Epithelial cell of esophagus (primary cell): ENCODE measurements around the gene CLIC5.

Source experiments
- DNase-seq: peaks from one replicate; pipeline ENCODE4 v3.0.0; 2010; ENCODE audit warnings: low read depth
- H3K4me3 ChIP-seq: 2 replicates; pipeline ENCODE4 v1.5.1; 2011; ENCODE audit warnings: mild to moderate bottlenecking, low read length, control low read depth
- TF ChIP-seq, protein P1 (sequence below): IDR thresholded peaks from 2 replicates; pipeline ENCODE4 v1.5.1; 2011; ENCODE audit warnings: low read depth, mild to moderate bottlenecking, low read length, control low read depth, inconsistent platforms; ENCODE audit not compliant: insufficient read depth; ENCODE audit errors: missing control alignments

CLIC5 gene

DNA sequence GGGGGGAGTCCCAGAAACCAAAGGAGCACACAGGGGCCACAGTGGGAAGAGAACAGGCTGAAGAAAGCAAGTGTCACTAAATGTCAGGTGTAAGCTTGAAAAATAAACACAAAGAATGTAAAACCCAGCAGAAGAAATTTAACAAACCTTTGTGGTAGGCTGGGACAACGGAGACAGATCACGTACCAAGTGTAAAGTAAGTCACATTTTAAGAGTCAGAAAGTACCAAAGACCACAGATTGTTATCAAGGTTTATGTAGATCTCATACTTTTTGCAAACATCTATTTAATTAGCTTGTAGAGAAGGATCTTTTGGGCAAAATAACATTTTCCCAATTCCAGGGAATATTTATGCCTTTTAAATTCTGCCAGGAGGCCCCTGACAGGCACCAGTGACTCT, 1.6 kb downstream of the CLIC5 start:
- no peak overlapping the region for H3K4me3 ChIP-seq
- DNase-seq, result no peak
- TF ChIP-seq, protein P1, sequence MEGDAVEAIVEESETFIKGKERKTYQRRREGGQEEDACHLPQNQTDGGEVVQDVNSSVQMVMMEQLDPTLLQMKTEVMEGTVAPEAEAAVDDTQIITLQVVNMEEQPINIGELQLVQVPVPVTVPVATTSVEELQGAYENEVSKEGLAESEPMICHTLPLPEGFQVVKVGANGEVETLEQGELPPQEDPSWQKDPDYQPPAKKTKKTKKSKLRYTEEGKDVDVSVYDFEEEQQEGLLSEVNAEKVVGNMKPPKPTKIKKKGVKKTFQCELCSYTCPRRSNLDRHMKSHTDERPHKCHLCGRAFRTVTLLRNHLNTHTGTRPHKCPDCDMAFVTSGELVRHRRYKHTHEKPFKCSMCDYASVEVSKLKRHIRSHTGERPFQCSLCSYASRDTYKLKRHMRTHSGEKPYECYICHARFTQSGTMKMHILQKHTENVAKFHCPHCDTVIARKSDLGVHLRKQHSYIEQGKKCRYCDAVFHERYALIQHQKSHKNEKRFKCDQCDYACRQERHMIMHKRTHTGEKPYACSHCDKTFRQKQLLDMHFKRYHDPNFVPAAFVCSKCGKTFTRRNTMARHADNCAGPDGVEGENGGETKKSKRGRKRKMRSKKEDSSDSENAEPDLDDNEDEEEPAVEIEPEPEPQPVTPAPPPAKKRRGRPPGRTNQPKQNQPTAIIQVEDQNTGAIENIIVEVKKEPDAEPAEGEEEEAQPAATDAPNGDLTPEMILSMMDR, result no peak

DNA sequence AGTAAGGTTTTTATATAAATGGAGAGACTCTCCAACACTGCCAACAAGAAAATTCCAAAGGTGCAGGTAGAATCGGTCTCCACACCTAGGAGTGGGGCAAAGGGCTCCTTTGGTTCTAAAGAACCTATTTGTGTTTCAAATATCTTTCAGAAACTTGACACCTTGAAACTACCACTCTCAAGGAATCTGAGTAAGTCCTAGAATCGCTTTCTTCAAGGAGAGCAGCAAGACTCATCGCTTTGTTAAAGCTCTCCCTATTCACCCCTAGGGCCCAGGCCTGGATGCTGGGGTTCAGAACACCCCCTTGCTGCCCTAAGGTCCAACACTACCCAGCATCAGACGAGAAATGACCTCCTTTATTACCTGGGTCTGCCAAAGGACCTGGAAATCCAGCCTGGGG, 2.0 kb downstream of the CLIC5 start:
- TF ChIP-seq, protein P1, result no peak
- no peak for DNase-seq
- no peak overlapping the region for H3K4me3 ChIP-seq

DNA sequence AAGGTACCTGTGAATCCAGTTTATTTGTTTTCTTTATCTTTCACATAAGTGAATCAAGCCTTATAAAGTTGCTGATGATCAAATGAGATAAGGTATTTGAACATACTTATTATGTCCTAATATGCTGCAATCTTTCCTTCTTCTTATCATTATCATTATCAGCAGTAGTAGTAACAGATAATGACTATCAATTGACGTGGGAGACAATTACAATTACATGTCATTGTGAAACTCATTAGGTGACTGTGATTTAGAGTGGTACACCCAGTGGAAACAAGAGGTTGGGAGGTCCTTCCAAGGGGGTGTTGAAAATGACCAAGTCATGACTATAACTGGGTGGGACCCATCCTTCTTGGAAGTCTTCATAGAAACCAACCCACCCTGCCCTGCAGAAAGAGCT, 2.8 kb downstream of the CLIC5 start:
- H3K4me3 ChIP-seq, result no peak overlapping the region
- TF ChIP-seq, protein P1, result no peak
- no peak for DNase-seq

DNA sequence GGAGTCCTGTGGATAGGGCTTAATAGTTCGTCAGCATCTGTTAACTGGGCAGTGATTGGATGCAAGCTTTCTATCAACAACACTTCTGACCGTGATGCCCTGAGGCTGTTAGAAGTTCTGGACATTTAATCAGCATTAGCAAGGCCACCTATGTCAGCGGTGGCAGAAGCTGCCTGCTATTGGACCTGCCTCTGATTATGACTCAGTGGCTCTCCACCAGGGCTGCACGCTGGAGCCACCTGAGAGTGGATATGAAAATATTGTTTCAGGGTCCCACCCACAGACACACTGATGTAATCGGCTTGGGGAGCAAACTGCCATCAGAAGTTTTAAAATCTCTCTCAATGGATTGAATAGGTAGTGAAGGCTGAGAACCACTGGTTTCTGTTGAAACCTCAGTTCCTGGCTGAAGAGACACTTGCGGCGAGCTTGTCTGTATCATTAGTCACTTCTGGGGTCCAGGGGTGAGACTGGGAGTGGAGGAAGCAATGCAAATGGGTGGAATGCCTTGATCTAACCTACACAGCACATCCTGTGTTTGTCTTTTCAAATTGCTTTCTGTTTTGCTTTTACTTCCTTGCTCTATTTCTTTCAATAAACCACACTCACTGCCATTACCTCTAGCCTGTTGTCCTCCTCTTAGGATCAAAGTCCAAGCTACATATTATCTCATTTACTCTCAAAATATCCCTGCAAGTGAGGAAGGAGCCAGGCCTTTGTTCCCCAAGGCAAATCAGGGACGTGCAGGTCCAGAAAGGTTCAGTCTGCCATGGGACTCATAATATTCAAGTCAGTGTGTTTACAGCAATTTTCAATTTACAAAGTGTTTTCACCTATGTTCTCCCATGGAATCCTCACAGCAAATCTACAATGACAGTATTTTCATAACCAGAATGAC, 4.2 kb downstream of the CLIC5 start:
- TF ChIP-seq, protein P1, result no peak
- no peak overlapping the region for H3K4me3 ChIP-seq
- DNase-seq, result no peak

DNA sequence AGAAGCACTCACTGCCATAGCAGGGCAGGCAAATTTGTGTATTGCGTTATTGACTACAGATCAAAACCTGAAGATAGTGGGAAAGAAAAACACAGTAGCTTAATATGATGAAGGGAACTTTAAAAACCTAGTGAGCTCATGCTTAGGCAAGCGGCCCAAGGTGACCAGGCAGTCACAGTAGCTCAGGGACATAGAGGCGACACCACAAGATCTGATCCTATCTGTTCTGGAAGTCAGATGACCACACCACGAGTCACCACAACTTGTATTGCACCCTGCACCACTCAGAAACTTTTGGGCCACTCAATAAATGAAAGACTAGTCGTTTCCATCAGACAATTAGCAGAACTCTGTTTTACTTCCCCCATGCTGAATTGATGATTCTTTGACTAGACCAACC, 4.9 kb downstream of the CLIC5 start:
- H3K4me3 ChIP-seq, result no peak overlapping the region
- TF ChIP-seq, protein P1, result no peak
- DNase-seq, result no peak

DNA sequence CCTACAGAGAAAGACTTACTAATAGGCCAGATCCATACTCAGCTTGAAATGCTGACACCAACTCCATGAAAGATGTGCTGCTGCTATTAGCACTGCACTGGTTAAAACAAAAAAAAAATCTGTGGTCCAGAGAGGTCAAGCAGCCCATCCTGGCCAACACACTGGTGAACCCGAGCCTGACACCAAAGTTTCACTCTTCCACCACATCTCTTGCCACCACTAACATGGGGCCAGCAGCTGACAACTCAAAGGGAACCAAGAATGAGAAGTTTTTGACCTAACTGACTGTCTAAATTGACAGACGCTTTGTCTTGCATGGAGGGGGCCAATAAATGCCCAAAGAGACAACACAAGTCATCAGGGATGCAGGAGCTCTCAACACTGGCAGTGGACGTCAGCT, 5.4 kb downstream of the CLIC5 start:
- H3K4me3 ChIP-seq, result no peak overlapping the region
- no peak for DNase-seq
- TF ChIP-seq, protein P1, result no peak

DNA sequence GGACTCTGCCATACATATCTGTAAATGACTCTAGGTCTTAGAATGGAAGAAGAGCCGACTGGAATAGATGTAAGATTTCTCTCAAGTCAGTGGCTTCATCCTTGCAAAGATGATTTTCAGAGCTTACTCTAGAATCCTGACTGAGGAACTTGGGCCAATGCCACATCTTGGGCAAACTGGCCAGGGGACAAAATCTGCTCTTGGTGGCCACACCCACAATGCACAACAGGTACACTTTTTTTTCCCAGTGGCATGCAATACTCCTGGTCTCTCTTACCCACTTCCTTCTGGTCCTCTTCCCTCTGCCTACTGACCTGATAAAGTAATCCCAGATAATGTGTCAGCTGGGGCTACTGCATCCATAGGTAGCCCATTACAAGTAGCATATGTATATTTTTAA, 13.4 kb downstream of the CLIC5 start:
- TF ChIP-seq, protein P1, result no peak
- no peak overlapping the region for H3K4me3 ChIP-seq
- DNase-seq, result no peak
